ENCODE data around the gene C6orf52.
"Not testable (repeated sequence)": the region's sequence is repeated elsewhere in the genome, so short reads cannot be mapped to it uniquely, and the experiment has no call there.

Gene C6orf52

DNA sequence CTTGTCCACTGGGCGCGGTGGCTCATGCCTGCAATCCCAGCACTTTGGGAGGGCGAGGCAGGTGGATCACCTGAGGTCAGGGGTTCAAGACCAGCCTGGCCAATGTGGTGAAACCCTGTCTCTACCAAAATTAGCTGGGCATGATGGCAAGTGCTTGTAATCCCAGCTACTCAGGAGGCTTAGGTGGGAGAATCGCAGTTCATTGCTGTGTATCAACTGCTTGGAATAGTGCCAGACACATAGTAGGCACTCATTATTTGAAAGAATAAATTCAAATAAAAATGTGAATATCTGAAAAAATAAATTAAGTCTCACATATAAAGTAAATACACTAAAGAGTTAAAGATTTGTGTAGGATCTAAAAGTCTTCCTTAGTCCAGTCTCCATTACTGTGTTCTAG lies 2.2 kb upstream of the C6orf52 start:
- DNase-seq (ENCODE audit: low read depth, low spot score): no peak

DNA sequence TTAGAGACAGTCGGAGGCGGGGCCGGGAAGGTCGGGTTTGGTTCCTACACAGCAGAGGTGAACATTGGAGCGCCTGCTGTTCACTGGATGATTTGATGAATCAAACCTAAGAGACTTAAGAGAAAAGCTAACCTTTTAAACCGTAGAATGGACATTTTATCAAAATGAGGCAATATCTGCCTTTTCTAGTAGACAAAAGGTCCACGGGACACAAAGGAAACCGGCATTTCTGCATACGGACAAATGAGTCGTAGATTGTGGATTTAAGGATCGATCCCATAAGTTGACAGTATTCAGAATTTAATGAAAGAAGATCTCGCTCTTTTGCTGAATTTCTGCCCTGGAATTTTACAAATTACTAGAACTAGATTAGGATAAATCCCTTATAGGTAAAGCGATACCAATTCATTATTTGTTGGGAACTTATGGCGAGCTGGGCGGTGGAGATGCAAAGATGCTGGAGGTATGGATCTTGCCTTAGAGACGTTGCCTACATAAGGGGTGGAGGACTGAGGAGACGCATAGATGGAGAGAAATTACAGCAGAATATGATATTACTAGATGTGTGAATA lies 756 bp upstream of the C6orf52 start:
- DNase-seq (ENCODE audit: low read depth, low spot score): no peak

DNA sequence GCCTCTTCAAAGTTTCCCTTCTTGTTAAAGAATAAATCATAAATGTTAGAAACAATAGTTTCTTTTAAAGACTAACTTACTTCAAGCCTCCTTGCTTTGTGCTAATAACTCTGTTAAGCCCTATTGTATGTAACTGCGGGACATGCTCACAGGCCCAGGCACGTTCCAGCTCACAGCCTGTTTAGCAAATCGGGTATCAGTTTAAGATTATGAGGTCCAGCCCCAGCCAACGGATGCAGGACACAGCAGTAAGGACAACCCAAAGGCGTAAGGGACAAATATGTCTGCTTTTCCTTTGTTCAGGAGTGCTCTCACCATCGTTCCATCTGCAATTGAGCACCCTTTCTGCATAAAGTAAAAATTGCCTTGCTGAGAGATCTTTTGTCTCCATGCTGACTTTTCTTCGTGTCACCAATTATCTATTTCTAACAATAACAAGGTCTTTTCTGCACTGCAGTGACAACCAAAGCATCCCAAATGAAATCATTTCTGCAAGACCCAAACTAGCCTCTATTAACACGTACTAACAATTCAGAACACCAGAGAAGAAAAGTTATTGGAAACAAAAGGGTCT lies 1.4 kb downstream of the C6orf52 start:
- no peak for DNase-seq (ENCODE audit: low read depth, low spot score)

DNA sequence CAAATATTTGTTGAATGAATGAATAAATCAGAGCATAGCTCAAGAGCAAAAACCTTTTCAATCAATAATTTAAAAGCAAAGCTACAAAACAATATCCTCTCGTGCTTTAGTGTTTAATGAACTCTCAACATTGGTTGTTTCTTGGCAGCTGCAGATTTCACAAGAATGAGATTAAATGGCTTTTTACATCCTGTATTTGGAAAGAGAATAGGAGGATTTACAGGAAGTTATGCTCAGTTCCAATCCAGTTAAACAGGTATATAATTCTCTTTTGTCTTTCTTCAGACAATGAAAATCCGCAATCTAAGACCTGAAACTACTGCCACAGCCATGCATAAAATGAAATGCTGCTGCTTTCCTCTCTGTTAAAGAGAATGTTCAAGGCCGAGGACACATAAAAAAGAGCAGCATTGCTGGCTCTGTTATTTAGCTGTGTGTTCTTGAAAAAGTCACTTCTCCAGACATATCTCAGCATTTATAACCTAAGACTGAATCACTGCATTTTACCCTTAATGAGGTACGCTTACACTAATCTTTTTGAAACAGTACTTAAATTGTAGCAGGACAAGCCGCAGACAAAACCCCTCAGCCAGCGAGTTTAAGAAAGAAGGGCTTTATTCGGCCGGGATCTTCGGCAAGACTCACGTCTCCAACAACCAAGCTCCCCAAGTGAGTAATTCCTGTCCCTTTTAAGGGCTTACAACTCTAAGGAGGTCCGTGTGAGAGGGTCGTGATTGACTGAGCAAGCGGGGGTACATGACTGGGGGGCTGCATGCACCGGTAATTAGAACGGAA lies 3.6 kb downstream of the C6orf52 start:
- peak; percentile 24 for DNase-seq (ENCODE audit: low read depth, low spot score)

DNA sequence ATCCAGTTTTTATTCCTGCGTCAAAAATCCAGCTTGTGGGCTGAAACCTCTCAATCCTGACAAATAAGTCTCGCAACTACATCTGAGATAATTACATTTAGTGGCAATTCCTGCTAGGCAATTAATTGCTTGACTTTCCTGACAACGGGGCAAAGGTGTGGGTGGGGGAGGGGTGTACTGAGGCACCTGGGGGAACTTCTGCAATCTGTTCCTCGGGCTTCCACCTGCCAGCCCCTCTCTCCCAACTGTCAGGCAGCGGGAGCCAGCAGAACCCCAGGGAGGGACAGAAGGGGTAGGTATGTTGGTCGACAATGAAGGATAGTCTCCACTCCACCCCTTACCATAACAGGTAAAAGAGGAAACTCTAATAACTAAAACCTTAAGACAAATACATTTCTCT lies 6.8 kb downstream of the C6orf52 start:
- no peak for DNase-seq (ENCODE audit: low read depth, low spot score)

DNA sequence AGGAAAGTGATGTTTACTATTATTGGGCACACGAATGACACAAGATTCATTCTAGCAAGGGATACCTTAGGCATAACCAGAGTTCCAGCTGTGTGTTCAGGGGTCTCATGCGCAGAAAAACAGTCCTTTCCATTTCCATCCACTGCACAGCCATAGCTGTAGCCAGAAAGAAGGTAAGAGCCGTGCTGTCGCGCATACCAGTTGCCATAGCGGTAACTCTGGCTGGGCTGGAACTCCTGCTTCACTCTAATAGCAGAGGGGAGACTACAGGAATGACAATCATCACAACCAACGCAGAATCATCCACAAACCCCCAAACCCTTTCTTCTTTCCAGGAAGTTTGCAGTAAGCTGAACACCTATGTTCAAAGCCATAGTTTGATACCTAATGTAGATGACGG lies 7.5 kb downstream of the C6orf52 start:
- no peak for DNase-seq (ENCODE audit: low read depth, low spot score)

DNA sequence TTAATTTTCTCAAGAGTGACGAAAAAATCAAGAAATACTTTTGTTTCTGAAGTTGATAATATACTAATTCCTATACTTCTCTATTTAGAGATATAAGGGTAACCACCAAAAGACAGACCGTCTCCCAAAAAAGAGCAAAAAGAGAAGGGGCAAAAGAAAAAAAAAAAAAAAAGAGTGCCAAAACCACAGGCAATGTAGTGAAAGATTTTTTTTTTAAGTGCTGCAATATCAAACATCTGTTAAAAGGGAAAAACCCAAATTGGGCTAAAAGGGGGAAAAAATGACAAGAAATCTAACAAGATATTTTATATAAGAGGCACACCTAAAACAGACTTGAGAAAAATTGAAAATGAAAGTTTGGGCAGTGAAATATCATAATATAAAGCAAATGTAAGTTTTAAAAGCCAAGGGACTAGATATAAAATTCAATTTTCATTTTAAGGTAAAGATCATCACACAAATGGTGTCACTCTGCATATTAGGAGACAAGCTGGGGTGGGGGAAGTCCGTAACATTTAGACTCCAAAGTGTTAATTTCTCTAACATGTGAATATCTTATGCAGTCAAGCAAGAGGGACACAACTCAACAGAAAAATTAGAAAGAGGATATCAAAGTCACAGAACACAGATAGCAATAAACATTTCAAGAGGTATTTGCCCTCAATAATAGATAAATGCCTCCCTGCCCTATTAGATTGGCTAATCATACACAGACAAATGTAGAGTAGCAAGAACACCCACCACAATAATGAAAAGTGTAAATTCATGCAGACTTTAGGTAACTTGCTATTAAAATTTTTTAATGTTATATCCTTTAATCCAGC lies 9.1 kb downstream of the C6orf52 start:
- no peak for DNase-seq (ENCODE audit: low read depth, low spot score)

DNA sequence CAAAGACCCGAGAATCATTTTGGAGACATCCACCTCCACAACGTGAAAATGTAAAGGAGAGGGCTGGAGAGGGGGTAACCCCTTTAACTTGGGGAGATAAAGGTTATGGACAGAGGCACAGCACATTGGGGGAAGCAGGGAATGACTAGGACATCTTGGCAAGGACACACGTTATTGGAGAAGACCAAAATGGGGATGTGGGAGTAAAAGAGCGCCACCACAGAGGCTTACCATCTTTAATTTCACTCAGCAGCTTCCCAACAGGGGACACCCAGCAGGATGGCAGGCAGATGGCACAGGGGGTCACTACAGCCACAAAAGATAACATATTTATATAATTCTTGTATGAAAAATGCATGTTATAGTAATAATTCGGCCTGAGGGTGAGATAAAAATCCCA lies 9.8 kb downstream of the C6orf52 start:
- no peak for DNase-seq (ENCODE audit: low read depth, low spot score)

DNA sequence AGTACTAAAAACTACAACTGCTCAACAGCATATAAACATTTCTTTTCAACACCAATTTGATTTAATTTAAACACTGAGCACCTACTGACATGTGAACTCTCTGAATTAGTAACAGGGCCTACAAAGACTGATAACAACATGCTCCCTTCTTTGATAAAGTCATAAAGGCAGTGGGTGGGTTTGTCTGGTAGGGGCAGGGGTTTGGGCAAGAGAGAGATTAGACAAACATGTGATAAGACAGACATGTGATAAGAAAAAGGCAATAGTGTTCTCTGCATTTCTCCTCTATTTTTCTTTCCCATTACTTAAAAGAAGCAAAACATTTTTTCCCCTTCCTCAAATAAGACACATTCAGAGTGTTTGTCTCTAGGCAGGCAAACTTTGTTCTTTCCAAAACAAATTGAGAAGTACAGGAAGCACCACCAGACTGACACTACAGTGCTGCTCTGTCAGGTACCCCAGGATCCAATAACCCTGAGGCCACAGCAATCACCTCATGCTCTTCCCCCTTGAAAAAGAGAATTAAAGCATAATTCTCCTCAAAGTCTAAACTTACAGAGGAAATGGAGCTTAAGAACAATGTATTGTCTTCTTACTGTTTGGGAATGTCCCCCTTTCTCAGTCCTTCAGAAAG lies 11.9 kb downstream of the C6orf52 start:
- DNase-seq (ENCODE audit: low read depth, low spot score): no peak

DNA sequence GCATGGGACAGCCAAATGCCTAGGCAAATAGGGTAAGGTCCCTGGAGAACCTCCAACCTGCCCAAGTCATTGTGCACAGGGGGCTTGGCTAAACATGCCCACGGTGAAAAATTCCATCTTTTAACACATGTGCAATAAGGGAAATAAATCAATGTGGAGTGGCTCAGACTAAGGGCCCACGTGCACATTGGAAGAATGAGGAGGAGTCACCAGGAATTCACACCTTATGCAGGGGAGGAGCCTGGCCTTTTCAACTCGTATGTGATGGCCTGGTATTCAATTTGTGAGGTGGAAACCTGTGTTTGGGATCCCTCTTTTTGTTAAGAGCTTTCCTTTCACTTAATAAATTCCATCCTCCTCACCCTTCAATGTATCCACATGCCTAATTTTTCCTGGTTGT lies 12.6 kb downstream of the C6orf52 start:
- no peak for DNase-seq (ENCODE audit: low read depth, low spot score)

DNA sequence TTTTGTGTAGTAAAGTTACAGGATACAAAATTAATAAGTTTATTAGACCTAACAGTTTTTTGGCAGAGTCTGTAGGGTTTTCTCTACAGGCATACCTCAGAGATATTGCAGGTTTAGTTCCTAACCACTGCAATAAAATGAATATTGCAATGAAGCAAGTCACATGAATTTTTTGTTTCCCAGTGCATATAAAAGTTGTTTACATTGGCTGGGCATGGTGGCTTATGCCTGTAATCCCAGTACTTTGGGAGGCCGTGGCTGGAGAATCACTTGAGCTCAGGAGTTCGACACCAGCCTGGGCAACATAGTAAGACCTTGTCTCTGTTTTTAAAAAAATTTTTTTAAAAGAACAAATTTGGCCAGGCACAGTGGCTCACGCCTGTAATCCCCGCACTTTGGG lies 16.0 kb downstream of the C6orf52 start:
- no peak for DNase-seq (ENCODE audit: low read depth, low spot score)

DNA sequence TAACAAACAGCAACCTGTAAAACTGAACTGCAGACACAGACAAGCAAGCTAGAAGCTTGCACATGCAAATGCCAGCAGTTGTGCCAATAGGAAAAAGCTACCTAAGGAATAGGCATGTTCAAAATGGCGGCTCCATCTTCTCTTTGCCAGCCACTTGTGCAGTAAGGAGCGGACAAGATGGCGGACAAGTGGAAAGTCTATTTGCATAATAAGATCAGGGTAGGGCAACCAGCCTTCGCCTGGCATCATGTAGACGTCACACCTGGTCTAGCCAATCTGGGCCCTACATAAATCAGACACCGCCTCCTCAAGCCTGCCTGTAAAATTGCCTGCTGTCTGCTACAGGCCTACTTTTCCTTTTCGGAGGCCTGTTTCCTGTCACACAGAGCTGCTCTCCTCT lies 18.0 kb downstream of the C6orf52 start:
- DNase-seq (ENCODE audit: low read depth, low spot score): no peak

DNA sequence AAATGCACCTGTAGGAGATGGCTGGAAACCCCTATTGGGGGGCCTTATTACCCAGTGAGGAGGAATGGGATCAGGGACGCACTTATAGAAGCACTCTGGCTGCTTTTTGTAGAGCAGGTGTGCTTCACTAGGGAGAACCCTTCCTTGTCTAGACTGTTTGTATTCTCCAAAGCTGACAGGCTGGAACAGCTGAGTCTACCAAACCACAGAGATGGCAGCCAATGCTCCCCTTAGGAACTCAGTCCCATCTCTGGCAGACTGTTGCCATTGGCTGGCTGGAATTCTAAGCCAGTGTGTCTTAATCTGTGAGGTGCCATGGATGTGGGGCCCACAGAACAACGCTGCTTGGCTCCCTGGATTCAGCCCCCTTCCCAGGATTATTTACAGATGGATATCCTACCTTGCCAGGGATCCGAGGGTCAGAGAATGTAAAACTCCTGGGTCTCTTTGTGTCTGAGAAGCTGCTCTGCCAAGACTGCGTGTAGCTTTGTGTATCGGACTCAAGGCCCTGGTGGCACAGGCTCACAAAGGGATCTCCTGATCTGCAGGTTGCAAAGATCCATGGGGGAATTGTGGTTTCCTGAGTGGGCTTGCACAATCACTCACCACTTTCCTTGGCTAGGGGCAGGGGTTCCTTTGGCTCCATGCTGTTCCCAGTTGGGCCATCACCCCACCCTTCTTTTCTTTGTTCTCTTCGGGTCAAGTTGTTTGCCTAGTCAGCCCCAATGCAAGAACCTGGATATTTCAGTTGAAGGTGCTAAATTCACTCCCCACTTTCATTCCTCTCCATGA lies 26.1 kb downstream of the C6orf52 start:
- DNase-seq (ENCODE audit: low read depth, low spot score): no peak

DNA sequence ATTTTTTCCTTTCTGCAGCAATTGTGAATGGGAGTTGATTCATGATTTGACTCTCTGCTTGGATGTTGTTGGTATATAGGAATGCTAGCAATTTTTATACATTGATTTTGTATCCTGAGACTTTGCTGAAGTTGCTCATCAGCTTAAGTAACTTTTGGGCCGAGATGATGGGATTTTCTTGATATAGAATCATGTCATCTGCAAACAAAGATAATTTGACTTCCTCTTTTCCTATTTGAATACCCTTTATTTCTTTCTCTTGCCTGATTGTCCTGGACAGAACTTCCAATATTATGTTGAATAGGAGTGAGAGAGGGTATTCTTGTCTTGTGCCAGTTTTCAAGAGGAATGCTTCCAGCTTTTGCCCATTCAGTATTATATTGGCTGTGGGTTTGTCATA lies 28.8 kb downstream of the C6orf52 start:
- DNase-seq (ENCODE audit: low read depth, low spot score): not testable (repeated sequence)

DNA sequence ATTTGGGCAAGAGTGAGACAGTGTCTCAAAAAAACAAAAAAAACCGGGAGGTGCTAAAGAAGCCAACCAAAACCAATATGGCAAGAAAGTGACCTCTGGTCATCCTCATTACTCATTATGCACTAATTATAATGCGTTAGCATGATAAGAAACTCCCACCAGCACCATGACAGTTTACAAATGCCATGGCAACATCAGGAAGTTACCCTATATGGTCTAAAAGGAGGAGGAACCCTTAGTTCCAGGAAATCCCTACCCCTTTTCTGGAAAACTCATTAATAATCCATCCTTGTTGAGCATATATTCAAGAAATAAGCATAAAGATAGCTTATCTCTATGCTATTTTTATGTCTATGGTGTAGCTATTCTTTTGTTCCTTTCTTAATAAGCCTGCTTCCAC lies 31.7 kb downstream of the C6orf52 start:
- DNase-seq (ENCODE audit: low read depth, low spot score): no peak

DNA sequence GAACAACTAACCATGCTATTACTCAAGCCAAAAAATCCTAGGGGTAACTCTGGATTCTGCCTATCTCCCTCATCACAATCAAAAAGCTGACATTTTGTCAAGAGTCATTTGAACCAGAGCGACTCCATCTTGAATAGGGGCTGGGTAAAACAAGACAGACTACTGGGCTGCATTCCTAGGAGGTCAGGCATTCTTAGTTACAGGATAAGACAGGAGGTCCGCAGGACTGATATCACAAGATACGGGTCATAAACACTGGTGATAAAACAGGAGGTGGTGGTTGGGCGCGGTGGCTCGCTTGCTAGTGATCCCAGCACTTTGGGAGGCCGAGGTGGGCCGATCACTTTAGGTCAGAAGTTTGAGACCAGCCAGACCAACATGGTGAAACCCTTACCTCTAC lies 32.2 kb downstream of the C6orf52 start:
- no peak for DNase-seq (ENCODE audit: low read depth, low spot score)

DNA sequence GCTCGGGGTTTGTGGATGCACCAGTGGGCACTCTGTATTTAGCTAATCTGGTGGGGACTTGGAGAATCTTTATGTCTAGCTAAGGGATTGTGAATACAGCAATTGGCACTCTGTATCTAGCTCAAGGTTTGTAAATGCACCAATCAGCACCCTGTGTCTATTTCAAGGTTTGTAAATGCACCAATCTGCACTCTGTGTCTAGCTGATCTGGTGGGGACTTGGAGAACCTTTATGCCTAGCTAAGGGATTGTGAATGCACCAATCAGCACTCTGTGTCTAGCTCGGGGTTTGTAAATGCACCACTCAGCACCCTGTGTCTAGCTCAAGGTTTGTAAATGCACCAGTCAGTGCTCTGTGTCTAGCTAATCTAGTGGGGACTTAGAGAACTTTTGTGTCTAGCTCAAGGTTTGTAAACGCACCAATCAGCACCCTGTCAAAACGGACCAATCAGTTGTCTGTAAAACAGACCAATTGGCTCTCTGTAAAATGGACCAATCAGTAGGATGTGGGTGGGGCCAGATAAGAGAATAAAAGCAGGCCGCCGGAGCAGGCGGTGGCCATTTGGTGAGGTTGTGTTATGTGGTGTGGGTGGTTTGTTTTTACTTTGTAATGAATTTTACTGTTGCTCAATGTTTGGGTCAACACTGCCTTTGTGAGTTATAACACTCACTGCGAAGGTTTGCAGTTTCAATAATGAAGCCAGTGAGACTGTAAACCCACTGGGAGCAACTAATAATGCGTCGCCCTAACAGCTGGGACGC lies 33.8 kb downstream of the C6orf52 start:
- DNase-seq (ENCODE audit: low read depth, low spot score): not testable (repeated sequence)

DNA sequence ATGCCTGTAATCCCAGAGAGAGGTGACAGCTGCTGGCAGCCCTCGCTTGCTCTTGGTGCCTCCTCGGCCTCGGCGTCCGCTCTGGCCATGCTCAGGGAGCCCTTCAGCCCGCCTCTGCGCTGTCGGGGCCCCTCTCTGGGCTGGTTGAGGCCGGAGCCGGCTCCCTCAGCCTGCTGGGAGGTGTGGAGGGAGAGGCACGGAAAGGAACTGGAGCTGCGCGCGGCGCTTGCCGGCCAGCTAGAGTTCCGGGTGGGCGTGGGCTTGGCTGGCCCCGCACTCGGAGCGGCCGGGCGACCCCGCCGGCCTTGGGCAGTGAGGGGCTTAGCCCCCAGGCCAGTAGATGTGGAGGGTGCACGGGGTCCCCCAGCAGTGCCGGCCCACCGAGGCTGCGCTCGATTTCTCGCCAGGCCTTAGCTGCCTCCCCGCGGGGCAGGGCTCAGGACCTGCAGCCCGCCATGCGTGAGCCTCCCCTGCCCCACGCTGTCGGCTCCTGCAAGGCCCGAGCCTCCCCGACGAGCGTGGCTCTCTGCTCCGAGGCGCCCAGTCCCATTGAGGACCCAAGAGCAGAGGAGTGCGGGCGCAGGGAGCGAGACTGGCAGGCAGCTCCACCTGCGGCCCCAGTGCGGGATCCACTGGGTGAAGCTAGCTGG lies 34.6 kb downstream of the C6orf52 start:
- no peak for DNase-seq (ENCODE audit: low read depth, low spot score)

DNA sequence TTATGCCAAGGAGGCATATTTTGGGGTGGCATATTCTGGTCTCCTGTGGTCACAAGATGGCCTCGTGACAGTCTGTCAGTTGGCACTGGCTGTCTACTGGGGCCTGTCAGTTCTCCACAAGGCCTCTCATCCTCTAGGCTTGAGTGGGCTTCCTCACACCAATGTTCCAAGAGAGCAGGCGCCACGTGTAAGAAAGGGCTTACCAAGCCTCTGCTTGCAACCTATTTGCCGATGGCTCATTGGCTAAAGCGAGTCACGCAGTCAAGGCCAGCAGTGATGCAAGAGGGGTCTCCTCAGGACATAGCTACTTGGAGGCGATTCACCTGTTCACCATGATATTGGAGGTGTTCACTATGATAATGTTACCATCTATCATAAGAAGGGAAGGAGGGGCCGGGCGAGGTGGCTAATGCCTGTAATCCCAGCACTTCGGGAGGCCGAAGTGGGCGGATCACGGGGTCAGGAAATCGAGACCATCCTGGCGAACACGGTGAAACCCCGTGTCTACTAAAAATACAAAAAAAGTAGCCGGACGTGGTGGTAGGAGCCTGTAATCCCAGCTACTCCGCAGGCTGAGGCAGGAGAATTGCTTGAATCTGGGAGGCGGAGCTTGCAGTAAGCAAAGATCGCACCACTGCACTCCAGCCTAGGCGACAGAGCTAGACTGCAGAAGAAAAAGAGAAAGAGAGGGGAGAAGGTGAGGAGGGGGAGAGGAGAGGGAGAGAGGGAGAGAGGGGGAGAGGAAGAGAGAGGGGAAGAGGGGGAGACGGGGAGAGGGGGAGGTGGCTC lies 35.3 kb downstream of the C6orf52 start:
- DNase-seq (ENCODE audit: low read depth, low spot score): no peak
